NCI-H2196 (cell line): Measurements from ENCODE around the gene TNS1.

Source experiments
- DNase-seq: peaks from one replicate; lab custom pipeline; 2025; ENCODE audit not compliant: unreplicated experiment; lab: John Stamatoyannopoulos, UW

Gene TNS1

DNA sequence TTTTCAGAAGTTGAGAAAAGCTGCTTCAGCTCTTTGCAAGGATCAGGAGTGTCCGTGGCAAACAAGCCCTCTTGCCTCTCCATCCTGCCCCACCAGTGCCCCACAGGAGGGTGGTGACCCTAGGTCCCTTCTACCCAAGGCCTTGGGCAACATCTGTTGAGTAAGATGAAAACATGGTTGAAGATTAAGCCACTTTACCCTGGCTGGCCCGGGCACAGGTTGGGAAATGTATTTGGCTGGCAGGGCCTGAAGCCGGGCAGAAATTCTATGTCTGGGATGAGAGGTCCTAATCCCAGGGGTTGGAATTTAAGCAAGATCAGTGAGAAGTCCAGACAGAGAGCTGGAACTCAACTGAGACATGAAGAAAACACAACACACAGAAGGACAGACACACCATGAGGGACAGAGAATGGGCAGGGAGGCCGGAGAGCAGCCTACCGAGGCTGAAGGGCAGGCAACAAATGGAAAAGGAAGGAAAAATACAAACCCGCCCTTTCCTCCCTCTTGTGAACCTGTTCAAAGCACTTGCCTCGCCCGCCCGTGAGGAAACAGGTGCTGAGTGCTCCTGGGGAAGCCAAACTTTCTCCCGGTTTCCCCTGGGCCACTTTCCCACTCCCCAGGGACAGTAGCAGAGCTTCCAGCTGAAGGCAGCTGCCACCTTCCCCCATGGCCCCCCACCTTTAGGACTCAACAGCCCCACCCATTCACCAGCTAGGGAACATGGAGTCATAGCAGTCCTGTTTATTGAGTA is 86.1 kb downstream of the TNS1 start:
- DNase-seq = no peak

- DNase-seq = no peak
These were observed 87.1 kb downstream of the TNS1 start for GRCh38 chr2:217915706-217916105.

GRCh38 chr2:217914878-217915277 is 87.9 kb downstream of the TNS1 start:
- DNase-seq = no peak

DNA sequence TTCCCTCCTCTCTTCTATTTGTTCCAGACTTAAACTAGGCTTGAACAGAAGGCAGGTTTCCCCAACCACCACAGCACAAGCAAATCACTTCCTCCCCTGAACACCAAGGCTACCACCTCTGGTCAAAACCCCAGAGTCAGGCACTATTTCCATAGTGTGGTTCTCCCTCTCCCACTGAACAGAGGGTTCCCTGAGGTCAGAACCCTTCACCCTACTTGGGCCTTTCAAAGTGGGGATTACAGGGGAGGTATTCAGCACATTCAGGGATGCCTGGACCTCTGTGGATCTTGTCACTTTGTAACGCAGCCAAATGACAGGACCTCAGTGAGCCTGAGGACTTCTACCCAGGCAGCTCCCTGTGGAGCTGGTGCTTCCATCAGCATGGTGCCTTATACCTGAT is 88.7 kb downstream of the TNS1 start:
- no peak for DNase-seq

- DNase-seq = no peak
These were observed 89.4 kb downstream of the TNS1 start for GRCh38 chr2:217913436-217913835.

DNA sequence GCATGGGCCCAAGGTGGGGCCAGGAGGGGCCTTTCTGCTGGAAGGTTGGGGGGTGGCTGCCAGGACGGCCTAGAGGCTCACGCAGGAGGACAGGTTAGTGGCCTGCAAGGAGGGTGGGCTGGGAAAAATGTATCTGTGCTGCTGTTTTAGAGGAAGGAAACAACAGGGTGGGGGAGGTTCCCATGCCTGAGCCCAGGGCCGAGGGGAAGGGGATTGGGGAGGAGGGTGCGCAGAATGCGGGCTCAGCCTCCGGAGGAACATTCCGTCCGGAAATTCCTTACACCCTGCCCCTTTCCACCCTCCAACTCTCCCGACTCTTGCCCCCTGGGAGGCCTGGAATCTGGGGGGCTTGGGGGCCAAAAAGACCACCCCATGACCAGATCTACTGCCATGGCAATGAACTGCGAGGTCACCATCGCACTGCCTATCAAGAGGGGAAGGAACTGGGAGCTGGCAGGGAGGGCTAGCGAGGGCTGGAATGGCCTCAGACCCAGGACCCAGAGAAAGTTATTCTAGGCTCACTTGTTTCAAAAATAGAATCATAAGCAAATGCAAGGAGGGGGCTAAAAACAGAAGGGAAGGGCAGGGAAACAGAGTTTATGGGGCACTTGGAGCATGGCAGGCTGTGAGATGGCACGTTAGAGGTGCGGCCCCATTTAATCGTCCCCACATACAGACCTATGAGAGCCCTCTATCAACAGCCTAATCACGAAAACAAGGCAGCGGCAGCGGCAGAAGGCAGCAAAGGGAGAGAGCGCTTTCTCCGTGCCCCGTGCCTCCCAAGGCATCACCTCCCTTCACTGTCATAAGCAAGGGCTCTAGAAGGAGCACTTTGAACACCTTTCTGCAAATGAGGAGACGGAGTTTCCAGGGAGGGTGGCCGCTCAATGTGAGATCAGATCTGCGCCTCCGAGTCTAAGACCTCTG is 90.4 kb downstream of the TNS1 start:
- no peak for DNase-seq

- no peak for DNase-seq
These were observed 91.3 kb downstream of the TNS1 start for GRCh38 chr2:217911283-217912097.

- DNase-seq = no peak
These were observed 92.0 kb downstream of the TNS1 start for GRCh38 chr2:217910875-217911212.

DNA sequence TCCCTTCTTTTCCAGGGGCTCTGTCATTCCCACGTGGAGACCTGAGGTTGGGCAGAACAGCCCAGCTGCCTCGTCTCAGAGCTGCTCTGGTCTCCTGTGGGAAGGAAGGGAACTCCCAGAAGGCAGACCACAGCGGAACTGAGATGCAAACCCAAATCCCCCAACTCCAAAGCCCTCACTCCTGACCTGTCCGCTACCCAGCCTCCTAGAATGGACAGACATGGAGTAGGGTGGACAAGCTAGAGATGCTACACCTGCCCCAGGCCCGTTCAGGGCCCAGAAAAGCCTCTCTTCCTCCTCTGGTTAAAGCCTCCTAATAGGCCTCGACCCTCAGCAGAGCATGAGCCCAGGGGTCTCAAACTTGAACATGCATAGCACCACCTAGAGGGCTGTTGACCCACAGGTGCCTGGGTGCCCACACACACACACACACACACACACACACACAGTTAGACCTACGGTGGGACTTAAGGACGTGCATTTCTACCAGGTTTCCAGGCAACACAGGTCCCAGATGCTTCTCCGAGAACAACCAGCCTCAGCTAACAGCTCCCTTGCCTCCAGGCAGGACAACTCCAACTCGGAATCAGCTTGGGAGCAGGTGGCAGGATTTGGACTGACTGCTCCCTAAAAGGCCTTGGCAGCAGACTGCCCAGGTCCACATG is 93.5 kb downstream of the TNS1 start:
- no peak for DNase-seq

GRCh38 chr2:217908544-217908943 is 94.3 kb downstream of the TNS1 start:
- no peak for DNase-seq

DNA sequence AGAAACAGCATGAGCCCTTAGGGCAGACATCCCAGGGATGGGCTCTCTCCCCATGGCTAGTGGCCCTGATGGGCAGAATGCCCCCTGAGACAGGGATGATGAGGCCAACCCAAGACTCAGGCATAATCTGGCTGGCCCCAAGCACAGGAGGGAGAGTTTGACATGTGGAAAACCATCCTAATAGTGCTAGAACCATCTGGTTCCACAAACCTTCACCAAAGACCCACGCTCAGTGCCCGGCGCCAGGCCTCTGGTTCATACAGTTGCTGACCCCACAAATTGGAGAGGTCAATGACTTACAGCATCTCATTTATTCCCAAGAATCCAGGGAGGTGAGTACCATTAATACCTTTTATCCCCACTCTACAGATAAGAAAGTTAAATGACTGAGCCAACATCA is 95.5 kb downstream of the TNS1 start:
- DNase-seq = no peak

DNA sequence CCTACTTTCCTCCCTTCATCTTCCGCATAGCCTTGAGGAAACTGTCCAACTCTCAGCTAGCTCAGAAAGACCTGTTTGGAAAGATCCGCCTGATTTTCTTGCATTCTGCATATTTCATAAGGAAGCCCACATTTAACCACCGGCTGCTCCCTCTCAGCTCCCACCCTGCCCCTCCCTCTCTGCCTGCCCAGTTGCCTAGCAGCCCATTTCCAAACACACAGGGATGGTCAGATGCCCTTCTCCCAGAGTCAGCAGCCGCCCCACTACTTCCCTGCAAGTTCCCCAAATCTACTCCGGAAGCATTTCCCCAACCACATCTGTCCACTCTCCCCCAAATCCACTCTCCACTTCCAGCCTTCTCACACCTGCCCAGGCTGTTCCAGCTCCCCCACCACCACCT is 96.0 kb downstream of the TNS1 start:
- no peak for DNase-seq

GRCh38 chr2:217905896-217906295 is 96.9 kb downstream of the TNS1 start:
- no peak for DNase-seq

- no peak for DNase-seq
These were observed 97.4 kb downstream of the TNS1 start for GRCh38 chr2:217905395-217905794.

GRCh38 chr2:217904614-217904965 is 98.2 kb downstream of the TNS1 start:
- no peak for DNase-seq

- DNase-seq = no peak
These were observed 98.8 kb downstream of the TNS1 start for GRCh38 chr2:217903859-217904613.

GRCh38 chr2:217903142-217903858 is 99.5 kb downstream of the TNS1 start:
- no peak for DNase-seq

GRCh38 chr2:217902379-217903141 is 100.2 kb downstream of the TNS1 start:
- DNase-seq = no peak

- no peak for DNase-seq
These were observed 100.9 kb downstream of the TNS1 start for GRCh38 chr2:217901835-217902378.
